ENCODE data around the gene HAPLN1.

HAPLN1 gene

DNA sequence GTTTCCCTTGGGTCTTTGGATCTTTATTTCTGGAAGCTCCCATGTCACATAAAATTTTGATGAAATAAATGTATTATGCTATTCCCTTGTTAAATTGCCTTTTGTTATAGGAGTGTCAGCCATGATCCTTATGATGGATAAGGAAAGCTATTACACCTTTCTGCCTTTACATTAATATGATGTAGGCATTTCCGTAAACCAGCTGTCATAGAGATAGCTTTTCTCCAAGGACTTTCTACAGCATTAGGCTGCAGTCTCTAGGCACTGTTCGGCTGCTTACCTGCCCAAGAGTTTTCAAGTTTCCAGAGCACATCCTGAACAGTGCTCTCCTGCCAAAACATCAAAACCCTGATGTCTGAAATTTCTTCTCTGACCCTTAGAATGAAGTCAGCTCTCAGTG lies 87.4 kb downstream of the HAPLN1 start:
- TF ChIP-seq CTCF (conservative IDR thresholded peaks at IDR 0.05; ENCODE audit: low read length): no peak
- Histone ChIP-seq H3K79me2 (ENCODE audit: insufficient read depth, low read length) (no peaks in the 10 kb centered on the region), H3K9me3 (ENCODE audit: insufficient read depth, low read depth, low read length) (no peaks in the 10 kb centered on the region), H3K4me3 (ENCODE audit: low read length, poor library complexity, severe bottlenecking) (no peak overlapping the region), H3K36me3 (ENCODE audit: insufficient read depth, low read length) (no peaks in the 10 kb centered on the region), H2AFZ (ENCODE audit: low read length) (no peak overlapping the region), H3F3A (ENCODE audit: low read depth) (no peaks in the 10 kb centered on the region), H3K9me2 (replicated peaks; ENCODE audit: low read depth, low read length) (no peaks in the 10 kb centered on the region), H4K20me1 (ENCODE audit: insufficient read depth, low read length, poor library complexity, severe bottlenecking) (no peaks in the 10 kb centered on the region), H3K27me3 (ENCODE audit: insufficient read depth, low read length, poor library complexity, severe bottlenecking) (no peaks in the 10 kb centered on the region), H3K4me2 (ENCODE audit: low read depth, low read length, poor library complexity, severe bottlenecking) (no peak overlapping the region), H3K4me1 (ENCODE audit: insufficient read depth, low read length, poor library complexity, severe bottlenecking) (no peaks in the 10 kb centered on the region), H3K9ac (ENCODE audit: low read depth, low read length, poor library complexity, severe bottlenecking) (no peak overlapping the region)

GRCh38 chr5:83632874-83633273 lies 87.8 kb downstream of the HAPLN1 start:
- TF ChIP-seq EZH2phosphoT487 (IDR thresholded peaks at IDR 0.05; ENCODE audit: borderline replicate concordance) (no peak), CTCF (conservative IDR thresholded peaks at IDR 0.05; ENCODE audit: low read length) (no peak)
- Histone ChIP-seq H2AFZ (ENCODE audit: low read length) (no peak overlapping the region), H3K4me3 (ENCODE audit: low read length, poor library complexity, severe bottlenecking) (no peak overlapping the region), H3K27me3 (ENCODE audit: insufficient read depth, low read length, poor library complexity, severe bottlenecking) (no peaks in the 10 kb centered on the region), H3K9ac (ENCODE audit: low read depth, low read length, poor library complexity, severe bottlenecking) (no peak overlapping the region), H3K4me2 (ENCODE audit: low read depth, low read length, poor library complexity, severe bottlenecking) (no peak overlapping the region), H3K79me2 (ENCODE audit: insufficient read depth, low read length) (no peaks in the 10 kb centered on the region), H3K4me1 (ENCODE audit: insufficient read depth, low read length, poor library complexity, severe bottlenecking) (no peaks in the 10 kb centered on the region), H4K20me1 (ENCODE audit: insufficient read depth, low read length, poor library complexity, severe bottlenecking) (no peaks in the 10 kb centered on the region), H3K36me3 (ENCODE audit: insufficient read depth, low read length) (no peaks in the 10 kb centered on the region), H3K9me3 (ENCODE audit: insufficient read depth, low read depth, low read length) (no peaks in the 10 kb centered on the region), H3K9me2 (replicated peaks; ENCODE audit: low read depth, low read length) (no peaks in the 10 kb centered on the region), H3F3A (ENCODE audit: low read depth) (no peaks in the 10 kb centered on the region)

DNA sequence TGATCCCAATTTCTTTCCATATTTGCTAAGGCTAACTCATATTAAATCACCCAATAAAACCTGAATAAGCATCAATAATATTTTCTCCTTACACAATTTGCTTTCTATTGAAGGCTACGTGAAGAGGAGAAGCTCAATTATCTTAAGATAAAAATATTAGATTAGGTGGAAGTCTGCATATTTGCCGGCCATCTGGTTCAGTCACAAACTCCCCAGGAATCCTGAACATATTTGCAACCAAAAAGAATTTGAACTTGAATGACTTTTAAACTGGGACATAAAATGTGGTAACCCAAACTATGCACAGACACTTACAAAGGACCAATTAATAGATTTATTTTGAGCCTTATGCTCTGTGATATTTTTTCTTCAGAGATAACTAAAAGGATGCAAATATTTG lies 92.3 kb downstream of the HAPLN1 start:
- no peaks in the 10 kb centered on the region for H3K27me3 ChIP-seq (ENCODE audit: insufficient read depth, low read length, poor library complexity, severe bottlenecking)
- H3K4me1 ChIP-seq (ENCODE audit: insufficient read depth, low read length, poor library complexity, severe bottlenecking): no peaks in the 10 kb centered on the region
- no peak overlapping the region for H3K9ac ChIP-seq (ENCODE audit: low read depth, low read length, poor library complexity, severe bottlenecking)
- no peak overlapping the region for H3K4me2 ChIP-seq (ENCODE audit: low read depth, low read length, poor library complexity, severe bottlenecking)
- no peak overlapping the region for H2AFZ ChIP-seq (ENCODE audit: low read length)
- no peaks in the 10 kb centered on the region for H3K9me2 ChIP-seq (replicated peaks; ENCODE audit: low read depth, low read length)
- H3K36me3 ChIP-seq (ENCODE audit: insufficient read depth, low read length): no peaks in the 10 kb centered on the region
- no peak overlapping the region for H3K4me3 ChIP-seq (ENCODE audit: low read length, poor library complexity, severe bottlenecking)
- no peak for TF ChIP-seq CTCF (conservative IDR thresholded peaks at IDR 0.05; ENCODE audit: low read length)
- no peak for TF ChIP-seq EZH2phosphoT487 (IDR thresholded peaks at IDR 0.05; ENCODE audit: borderline replicate concordance)
- H3K9me3 ChIP-seq (ENCODE audit: insufficient read depth, low read depth, low read length): no peaks in the 10 kb centered on the region
- H3F3A ChIP-seq (ENCODE audit: low read depth): no peaks in the 10 kb centered on the region
- H3K79me2 ChIP-seq (ENCODE audit: insufficient read depth, low read length): no peaks in the 10 kb centered on the region
- H4K20me1 ChIP-seq (ENCODE audit: insufficient read depth, low read length, poor library complexity, severe bottlenecking): no peaks in the 10 kb centered on the region

Data from Loucy (cell line).